GM12874 (cell line): ENCODE results near the gene TNIK.

Source experiments
- CTCF ChIP-seq: IDR thresholded peaks from 2 replicates; pipeline ENCODE4 v1.5.1; 2011; ENCODE audit warnings: low read depth, mild to moderate bottlenecking, control low read depth, low read length, moderate library complexity; ENCODE audit not compliant: insufficient read depth

The TNIK gene

GRCh38 chr3:171177553-171177952, 282.7 kb downstream of the TNIK start:
- no peak for TF ChIP-seq CTCF

- TF ChIP-seq CTCF = no peak
Measured at GRCh38 chr3:171177056-171177455, 283.1 kb downstream of the TNIK start.

- TF ChIP-seq CTCF = no peak
Measured at GRCh38 chr3:171176244-171176933, 283.8 kb downstream of the TNIK start.

GRCh38 chr3:171175741-171176234, 284.4 kb downstream of the TNIK start:
- TF ChIP-seq CTCF = no peak

GRCh38 chr3:171173736-171174135, 286.5 kb downstream of the TNIK start:
- TF ChIP-seq CTCF = no peak

- TF ChIP-seq CTCF = peak; percentile 22; the same call in 1 of the 2 replicates
Measured at GRCh38 chr3:171172070-171172469, 288.1 kb downstream of the TNIK start.

GRCh38 chr3:171169866-171170265, 290.3 kb downstream of the TNIK start:
- no peak for TF ChIP-seq CTCF
